HFFc6 (cell line): Measurements from ENCODE around the gene SLAMF6. TPM values are rescaled to one million over a fixed set of nuclear protein-coding genes. Genes with fewer than 3 reads are reported as not detected.
"Not testable (repeated sequence)": the region's sequence is repeated elsewhere in the genome, so short reads cannot be mapped to it uniquely, and the experiment has no call there.

Experiments used
- DNase-seq: peaks from one replicate; pipeline ENCODE4 v3.0.0-alpha.2; 2018
- H3K27ac Mint-ChIP-seq: 2 replicates; pipeline ENCODE4 v1.8.0; 2020; ENCODE audit warnings: mild to moderate bottlenecking, mixed read lengths
- H3K27me3 Mint-ChIP-seq: 2 replicates; pipeline ENCODE4 v1.8.0; 2021; ENCODE audit warnings: mild to moderate bottlenecking, moderate library complexity, mixed read lengths; ENCODE audit not compliant: insufficient read depth
- H3K36me3 Mint-ChIP-seq: 2 replicates; pipeline ENCODE4 v1.8.0; 2021; ENCODE audit warnings: low read depth, mixed read lengths
- H3K4me1 Mint-ChIP-seq: 2 replicates; pipeline ENCODE4 v1.8.0; 2020; ENCODE audit warnings: low read depth, mixed read lengths
- H3K4me3 Mint-ChIP-seq: 2 replicates; pipeline ENCODE4 v1.8.0; 2020; ENCODE audit warnings: mild to moderate bottlenecking, moderate library complexity, mixed read lengths
- H3K9me3 Mint-ChIP-seq: 2 replicates; pipeline ENCODE4 v1.8.0; 2020; ENCODE audit warnings: mild to moderate bottlenecking, mixed read lengths
- CTCF ChIP-seq: fragments of 200-600 bp; sonication (generic); IDR thresholded peaks from 2 replicates; pipeline ENCODE4 v1.5.0; 2021; ENCODE audit warnings: antibody characterized with exemption, mild to moderate bottlenecking
- total RNA-seq, 6 experiments: library from RNA; stranded (reverse); fragmentation: NEBNext Ultra II Directional; extraction: Animal tissue kit (Norgen Biotek cat#: 25700); gene quantifications; 2 replicates in 1 of 6; 3 replicates in 5 of 6; pipeline ENCODE4 v1.2.3, GENCODE V29; 2021

The SLAMF6 gene
- total RNA-seq, 6 experiments from 2014 or later = not detected

GRCh38 chr1:160537714-160538665 is 14.9 kb upstream of the SLAMF6 start:
- Mint-ChIP-seq H3K27me3 (no peaks in the 10 kb centered on the region; the same call in 1 of the 2 replicates), H3K9me3 (peaks cover 18% of the 10 kb centered on the region), H3K36me3 (no peaks in the 10 kb centered on the region), H3K27ac (no peak overlapping the region), H3K4me1 (no peaks in the 10 kb centered on the region), H3K4me3 (no peak overlapping the region)
- no peak for DNase-seq
- TF ChIP-seq CTCF = no peak

GRCh38 chr1:160534823-160535605 is 12.0 kb upstream of the SLAMF6 start:
- H3K36me3 Mint-ChIP-seq = no peaks in the 10 kb centered on the region
- H3K27me3 Mint-ChIP-seq = no peaks in the 10 kb centered on the region; the same call in 1 of the 2 replicates

GRCh38 chr1:160532557-160532813 is 9.4 kb upstream of the SLAMF6 start:
- H3K27ac Mint-ChIP-seq, DNase-seq, H3K36me3 Mint-ChIP-seq, H3K4me1 Mint-ChIP-seq, H3K4me3 Mint-ChIP-seq, H3K27me3 Mint-ChIP-seq: not testable (repeated sequence)
- H3K9me3 Mint-ChIP-seq = peaks cover 24% of the 10 kb centered on the region

More at GRCh38 chr1:160534823-160535605, 12.0 kb upstream of the SLAMF6 start:
- no peak for TF ChIP-seq CTCF
- H3K4me1 Mint-ChIP-seq = no peaks in the 10 kb centered on the region
- no peak for DNase-seq
- H3K4me3 Mint-ChIP-seq = no peak overlapping the region
- H3K27ac Mint-ChIP-seq = no peak overlapping the region
- H3K9me3 Mint-ChIP-seq = peaks cover 24% of the 10 kb centered on the region

GRCh38 chr1:160531809-160532556 is 8.9 kb upstream of the SLAMF6 start:
- H3K27ac Mint-ChIP-seq, H3K4me1 Mint-ChIP-seq, H3K27me3 Mint-ChIP-seq, DNase-seq, H3K36me3 Mint-ChIP-seq, H3K4me3 Mint-ChIP-seq: not testable (repeated sequence)
- peaks cover 25% of the 10 kb centered on the region for H3K9me3 Mint-ChIP-seq

GRCh38 chr1:160529401-160529952 is 6.4 kb upstream of the SLAMF6 start:
- H3K9me3 Mint-ChIP-seq = peaks cover 24% of the 10 kb centered on the region
- H3K27ac Mint-ChIP-seq, H3K27me3 Mint-ChIP-seq, H3K36me3 Mint-ChIP-seq, DNase-seq, H3K4me3 Mint-ChIP-seq, H3K4me1 Mint-ChIP-seq: not testable (repeated sequence)

GRCh38 chr1:160523789-160524188 is 734 bp upstream of the SLAMF6 start:
- H3K36me3 Mint-ChIP-seq, H3K27me3 Mint-ChIP-seq, H3K27ac Mint-ChIP-seq, H3K4me3 Mint-ChIP-seq, DNase-seq: not testable (repeated sequence)
- H3K9me3 Mint-ChIP-seq = peaks cover 26% of the 10 kb centered on the region
- H3K4me1 Mint-ChIP-seq = peaks cover 13% of the 10 kb centered on the region

GRCh38 chr1:160522136-160522535 is 919 bp downstream of the SLAMF6 start:
- DNase-seq = no peak
- no peaks in the 10 kb centered on the region; the same call in none of the 2 replicates for H3K27me3 Mint-ChIP-seq

More at GRCh38 chr1:160522136-160522535, 919 bp downstream of the SLAMF6 start:
- Mint-ChIP-seq H3K9me3 (peaks cover 26% of the 10 kb centered on the region), H3K4me3 (no peak overlapping the region), H3K27ac (no peak overlapping the region), H3K36me3 (no peaks in the 10 kb centered on the region), H3K4me1 (peaks cover 13% of the 10 kb centered on the region)
- no peak for TF ChIP-seq CTCF
